Measurements from ENCODE around the gene MAP4K1. TPM values are rescaled to one million over a fixed set of nuclear protein-coding genes. Genes with fewer than 3 reads are reported as not detected.
A peak's percentile ranks its signal among the peaks of the same experiment; 100 is the strongest.

The MAP4K1 gene
- total and polyA plus RNA-seq, 2 of the 13 experiments (the other 11 are each of a cell fraction or from before 2014, with no cell fraction given): 0.24 to 0.89 TPM

DNA sequence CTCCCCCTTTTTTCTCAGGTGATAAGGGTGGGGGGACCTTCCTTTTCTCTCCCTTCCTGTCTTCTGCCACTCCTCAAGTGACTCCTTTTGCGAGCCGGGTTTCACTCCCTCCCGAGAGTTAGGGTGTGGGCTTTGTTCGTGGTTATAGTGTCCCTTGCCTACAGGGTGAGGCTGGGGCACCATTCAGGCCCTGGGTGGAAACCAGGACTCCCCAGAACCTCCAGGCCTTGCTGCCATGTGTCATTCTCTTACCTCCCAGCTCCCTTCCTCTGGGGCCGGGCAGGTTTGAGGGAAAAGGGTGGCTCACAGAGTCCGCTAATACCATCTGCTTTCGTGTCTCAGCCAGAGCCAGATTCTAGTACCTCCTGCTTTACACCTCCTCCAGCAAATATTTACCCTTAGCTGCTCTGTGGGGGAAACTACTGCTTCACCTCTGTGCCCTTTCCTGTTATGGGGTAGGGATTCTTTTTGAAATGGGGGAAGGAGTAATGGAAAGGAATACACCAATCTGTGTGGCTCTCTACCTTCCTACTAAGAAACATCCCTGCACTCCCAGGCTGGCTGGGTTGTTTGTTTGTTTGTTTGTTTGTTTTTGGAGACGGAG, 32.5 kb upstream of the MAP4K1 start:
- peak; percentile 7; the same call in 2 of the 3 replicates for ATAC-seq
- ChIA-PET CTCF (ENCODE audit: low intra/inter-chr PET ratio, low total read pairs) (no interaction called here), POLR2A (interaction anchor here (0.9 to 4.6 kb wide), 12 partner anchors 7 to 280 kb away, joined by 3 to 63 read pairs (median 10); partner anchors contain the start of genes MRPS12 and SARS2)
- Histone ChIP-seq H2AFZ (ENCODE audit: low read length) (no peak overlapping the region), H3K36me3 (replicated peaks in 1 of 2; ENCODE audit: control insufficient read depth in 1 of 2, insufficient read depth in 2 of 2, low read length in 2 of 2) (peaks cover 1 to 13% of the 10 kb centered on the region in 2 experiments; a peak in 4 of 5 replicates), H3K27me3 (ENCODE audit: control insufficient read depth in 1 of 2, insufficient read depth in 2 of 2, low read length in 2 of 2) (peaks cover 0 to 4% of the 10 kb centered on the region in 2 experiments; a peak in 1 of 5 replicates), H3K9me3 (ENCODE audit: low read length) (no peaks in the 10 kb centered on the region), H3K9ac (ENCODE audit: insufficient read depth, low read depth, low read length) (peak overlapping the region; percentile 99), H3K4me1 (ENCODE audit: insufficient read depth, low read length) (peaks cover 60% of the 10 kb centered on the region), H3K27ac (ENCODE audit: extremely low read length, insufficient read depth, low read length) (peak overlapping the region; percentile 92), H3K4me2 (ENCODE audit: low read depth, low read length) (peak overlapping the region; percentile 94), H3K79me2 (ENCODE audit: insufficient read depth, low read length) (peaks cover 75% of the 10 kb centered on the region), H4K20me1 (ENCODE audit: insufficient read depth, low read length) (peaks cover 34% of the 10 kb centered on the region), H3K4me3 (replicated peaks in 1 of 3; ENCODE audit: insufficient read depth in 1 of 3, low read depth in 2 of 3, low read length in 3 of 3) (peak overlapping the region; percentile 84 to 100 (median 100))
- intact Hi-C loops (cut with micrococcal nuclease; ENCODE audit: unreplicated experiment) (loop anchor here (5.0 to 10.0 kb wide), 4 partner anchors 37 to 185 kb away; partner anchors contain the start of gene ECH1), in situ Hi-C loops (cut with HindIII; ENCODE audit: extremely low pct_ligation_motif_present, low pct_unique_long_range_greater_than_20kb) (no loop called here)
- WGBS (ENCODE audit: low lambda C conversion rate): 1% methylated on average over 8 of the region's 8 CpGs
- FAIRE-seq: peak; percentile 44
- TSS peak; percentile 47 for BruUV-seq (replicated peaks)
- DNase-seq (ENCODE audit: low spot score): no peak
- 0 out of 2 replicates have a peak, but pooled peaks have one; percentile 75 for TF ChIP-seq ZBTB26 (CRISPR knock-in tag; IDR thresholded peaks at IDR 0.05; ENCODE audit: borderline replicate concordance)
- TF ChIP-seq GABPB1 (CRISPR knock-in tag; IDR thresholded peaks at IDR 0.05): no peak
- TF ChIP-seq ZC3H13 (CRISPR knock-in tag; IDR thresholded peaks at IDR 0.05): no peak
- TF ChIP-seq HNF4A (CRISPR knock-in tag; IDR thresholded peaks at IDR 0.05): 0 out of 2 replicates have a peak, but pooled peaks have one; percentile 10
- TF ChIP-seq YEATS4 (CRISPR knock-in tag; IDR thresholded peaks at IDR 0.05; ENCODE audit: borderline replicate concordance): 0 out of 2 replicates have a peak, but pooled peaks have one; percentile 21
- TF ChIP-seq YEATS2 (CRISPR knock-in tag; IDR thresholded peaks at IDR 0.05; ENCODE audit: borderline replicate concordance): no peak
- peak; percentile 43; the same call in 1 of the 2 replicates for TF ChIP-seq ZFX (CRISPR knock-in tag; IDR thresholded peaks at IDR 0.05; ENCODE audit: low read depth)
- peak; percentile 64; the same call in 1 of the 2 replicates for TF ChIP-seq RBFOX2 (IDR thresholded peaks at IDR 0.05; ENCODE audit: low read depth, low read length)
- TF ChIP-seq FOXA3 (CRISPR knock-in tag; IDR thresholded peaks at IDR 0.05): 0 out of 2 replicates have a peak, but pooled peaks have one; percentile 14
- TF ChIP-seq, protein P1, sequence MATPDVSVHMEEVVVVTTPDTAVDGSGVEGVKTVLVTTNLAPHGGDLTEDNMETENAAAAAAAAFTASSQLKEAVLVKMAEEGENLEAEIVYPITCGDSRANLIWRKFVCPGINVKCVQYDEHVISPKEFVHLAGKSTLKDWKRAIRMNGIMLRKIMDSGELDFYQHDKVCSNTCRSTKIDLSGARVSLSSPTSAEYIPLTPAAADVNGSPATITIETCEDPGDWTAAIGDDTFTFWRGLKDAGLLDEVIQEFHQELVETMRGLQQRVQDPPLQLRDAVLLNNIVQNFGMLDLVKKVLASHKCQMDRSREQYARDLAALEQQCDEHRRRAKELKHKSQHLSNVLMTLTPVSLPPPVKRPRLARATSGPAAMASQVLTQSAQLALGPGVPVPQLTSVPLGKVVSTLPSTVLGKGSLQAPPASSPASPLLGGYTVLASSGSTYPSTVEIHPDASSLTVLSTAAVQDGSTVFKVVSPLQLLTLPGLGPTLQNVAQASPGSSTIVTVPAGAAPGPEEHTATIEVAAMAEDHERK (CRISPR knock-in tag; IDR thresholded peaks at IDR 0.05; ENCODE audit: low read depth): no peak
- TF ChIP-seq, protein P2, sequence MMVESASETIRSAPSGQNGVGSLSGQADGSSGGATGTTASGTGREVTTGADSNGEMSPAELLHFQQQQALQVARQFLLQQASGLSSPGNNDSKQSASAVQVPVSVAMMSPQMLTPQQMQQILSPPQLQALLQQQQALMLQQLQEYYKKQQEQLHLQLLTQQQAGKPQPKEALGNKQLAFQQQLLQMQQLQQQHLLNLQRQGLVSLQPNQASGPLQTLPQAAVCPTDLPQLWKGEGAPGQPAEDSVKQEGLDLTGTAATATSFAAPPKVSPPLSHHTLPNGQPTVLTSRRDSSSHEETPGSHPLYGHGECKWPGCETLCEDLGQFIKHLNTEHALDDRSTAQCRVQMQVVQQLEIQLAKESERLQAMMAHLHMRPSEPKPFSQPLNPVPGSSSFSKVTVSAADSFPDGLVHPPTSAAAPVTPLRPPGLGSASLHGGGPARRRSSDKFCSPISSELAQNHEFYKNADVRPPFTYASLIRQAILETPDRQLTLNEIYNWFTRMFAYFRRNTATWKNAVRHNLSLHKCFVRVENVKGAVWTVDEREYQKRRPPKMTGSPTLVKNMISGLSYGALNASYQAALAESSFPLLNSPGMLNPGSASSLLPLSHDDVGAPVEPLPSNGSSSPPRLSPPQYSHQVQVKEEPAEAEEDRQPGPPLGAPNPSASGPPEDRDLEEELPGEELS (CRISPR knock-in tag; IDR thresholded peaks at IDR 0.05): peak; percentile 49; the same call in 1 of the 2 replicates
- TF ChIP-seq ZNF687 (CRISPR knock-in tag; IDR thresholded peaks at IDR 0.05): peak; percentile 31; the same call in 1 of the 2 replicates
- 0 out of 2 replicates have a peak, but pooled peaks have one; percentile 10 for TF ChIP-seq NR2F6 (IDR thresholded peaks at IDR 0.05)
- peak; percentile 54; the same call in 1 of the 2 replicates for TF ChIP-seq NR2F6 (CRISPR knock-in tag; IDR thresholded peaks at IDR 0.05)
- peak; percentile 41; the same call in 1 of the 2 replicates for TF ChIP-seq RARA (CRISPR knock-in tag; IDR thresholded peaks at IDR 0.05)

Measured in HepG2 (cell line).